CD4-positive, alpha-beta T cell treated with Interleukin-4 for 4 hours (primary cell): ENCODE data around the gene OLA1.

Experiments used
- DNase-seq: peaks from one replicate; pipeline ENCODE4 v3.0.0-alpha.2; 2020

The OLA1 gene

GRCh38 chr2:174176898-174177297, 71.4 kb downstream of the OLA1 start:
- no peak for DNase-seq

- no peak for DNase-seq
Observed at GRCh38 chr2:174174741-174175140, 73.6 kb downstream of the OLA1 start.

GRCh38 chr2:174172802-174173355, 75.5 kb downstream of the OLA1 start:
- DNase-seq: peak; percentile 1

- DNase-seq: no peak
Observed at GRCh38 chr2:174171686-174172445, 76.5 kb downstream of the OLA1 start.

- no peak for DNase-seq
Observed at GRCh38 chr2:174169372-174169771, 79.0 kb downstream of the OLA1 start.

GRCh38 chr2:174166261-174166660, 82.1 kb downstream of the OLA1 start:
- DNase-seq: no peak

- no peak for DNase-seq
Observed at GRCh38 chr2:174161490-174161889, 86.8 kb downstream of the OLA1 start.

- DNase-seq: peak; percentile 24
Observed at GRCh38 chr2:174158003-174158402, 90.3 kb downstream of the OLA1 start.

GRCh38 chr2:174157053-174157452, 91.3 kb downstream of the OLA1 start:
- DNase-seq: no peak

- DNase-seq: no peak
Observed at GRCh38 chr2:174153757-174154680, 94.3 kb downstream of the OLA1 start.

- no peak for DNase-seq
Observed at GRCh38 chr2:174149530-174149929, 98.8 kb downstream of the OLA1 start.

GRCh38 chr2:174148833-174149232, 99.5 kb downstream of the OLA1 start:
- no peak for DNase-seq

- no peak for DNase-seq
Observed at GRCh38 chr2:174145827-174146226, 102.5 kb downstream of the OLA1 start.

- no peak for DNase-seq
Observed at GRCh38 chr2:174142290-174142689, 106.0 kb downstream of the OLA1 start.

- no peak for DNase-seq
Observed at GRCh38 chr2:174138161-174138560, 110.2 kb downstream of the OLA1 start.

- no peak for DNase-seq
Observed at GRCh38 chr2:174135981-174136380, 112.4 kb downstream of the OLA1 start.

GRCh38 chr2:174125090-174125489, 123.2 kb downstream of the OLA1 start:
- no peak for DNase-seq

- no peak for DNase-seq
Observed at GRCh38 chr2:174124181-174124580, 124.2 kb downstream of the OLA1 start.

- DNase-seq: no peak
Observed at GRCh38 chr2:174122185-174122584, 126.1 kb downstream of the OLA1 start.

GRCh38 chr2:174121612-174122011, 126.7 kb downstream of the OLA1 start:
- no peak for DNase-seq

GRCh38 chr2:174121175-174121574, 127.2 kb downstream of the OLA1 start:
- no peak for DNase-seq

- no peak for DNase-seq
Observed at GRCh38 chr2:174120346-174120745, 128.0 kb downstream of the OLA1 start.
